ENCODE data around the gene SLC25A5. TPM values are rescaled to one million over a fixed set of nuclear protein-coding genes. Genes with fewer than 3 reads are reported as not detected.
"Not testable (repeated sequence)": the region's sequence is repeated elsewhere in the genome, so short reads cannot be mapped to it uniquely, and the experiment has no call there.

Gene SLC25A5
- 410 TPM for polyA plus RNA-seq (2013, experiment 1 of 2)
- 431 TPM for polyA plus RNA-seq (2013, experiment 2 of 2)

- Histone ChIP-seq H3K27ac (ENCODE audit: low read depth, low read length) (peak within 1 kb of the TSS; percentile 91), H3K9ac (ENCODE audit: low read depth, low read length) (peak within 1 kb of the TSS; percentile 90), H3K4me1 (ENCODE audit: insufficient read depth, low read length) (no peaks in the 10 kb centered on the region), H3K27me3 (ENCODE audit: insufficient read depth, low read length) (no peaks in the 10 kb centered on the region), H3K9me3 (ENCODE audit: insufficient read depth, low read depth, low read length) (no peaks in the 10 kb centered on the region), H3K4me3 (ENCODE audit: low read length) (peak within 1 kb of the TSS; percentile 94), H3K36me3 (ENCODE audit: insufficient read depth, low read length) (peaks cover 25% of the 10 kb centered on the region)
- 7% methylated on average over 46 of the region's 46 CpGs for WGBS
These were observed at the start of gene SLC25A5 for GRCh38 chrX:119467842-119468550. SLC25A5 (plus strand) TSS chrX:119468444; CDS start chrX:119468516, 72 bp downstream.

GRCh38 chrX:119419146-119419545, 49.1 kb upstream of the SLC25A5 start:
- no peak overlapping the region for H3K4me3 ChIP-seq (ENCODE audit: low read length)
- H3K4me1 ChIP-seq (ENCODE audit: insufficient read depth, low read length), result peaks cover 2% of the 10 kb centered on the region; the same call in 1 of the 2 replicates
- no peaks in the 10 kb centered on the region for H3K36me3 ChIP-seq (ENCODE audit: insufficient read depth, low read length)
- no peaks in the 10 kb centered on the region for H3K27me3 ChIP-seq (ENCODE audit: insufficient read depth, low read length)
- 95% methylated on average over 3 of the region's 4 CpGs for WGBS
- no peaks in the 10 kb centered on the region for H3K9me3 ChIP-seq (ENCODE audit: insufficient read depth, low read depth, low read length)
- H3K27ac ChIP-seq (ENCODE audit: low read depth, low read length), result no peak overlapping the region
- no peak overlapping the region for H3K9ac ChIP-seq (ENCODE audit: low read depth, low read length)

- WGBS, result 100% methylated on average over 1 of the region's 2 CpGs
- no peaks in the 10 kb centered on the region for H3K9me3 ChIP-seq (ENCODE audit: insufficient read depth, low read depth, low read length)
- no peaks in the 10 kb centered on the region for H3K36me3 ChIP-seq (ENCODE audit: insufficient read depth, low read length)
- no peak overlapping the region for H3K27ac ChIP-seq (ENCODE audit: low read depth, low read length)
- H3K4me3 ChIP-seq (ENCODE audit: low read length), result no peak overlapping the region
- H3K27me3 ChIP-seq (ENCODE audit: insufficient read depth, low read length), result no peaks in the 10 kb centered on the region
- no peak overlapping the region for H3K9ac ChIP-seq (ENCODE audit: low read depth, low read length)
- peaks cover 2% of the 10 kb centered on the region; the same call in 1 of the 2 replicates for H3K4me1 ChIP-seq (ENCODE audit: insufficient read depth, low read length)
These were observed 48.3 kb upstream of the SLC25A5 start for GRCh38 chrX:119419898-119420297.

GRCh38 chrX:119421016-119421705, 47.1 kb upstream of the SLC25A5 start:
- peaks cover 2% of the 10 kb centered on the region; the same call in 1 of the 2 replicates for H3K4me1 ChIP-seq (ENCODE audit: insufficient read depth, low read length)
- no peak overlapping the region for H3K4me3 ChIP-seq (ENCODE audit: low read length)
- WGBS, result 76% methylated on average over 5 of the region's 7 CpGs
- no peaks in the 10 kb centered on the region for H3K27me3 ChIP-seq (ENCODE audit: insufficient read depth, low read length)
- no peak overlapping the region for H3K27ac ChIP-seq (ENCODE audit: low read depth, low read length)
- H3K9me3 ChIP-seq (ENCODE audit: insufficient read depth, low read depth, low read length), result no peaks in the 10 kb centered on the region
- no peak overlapping the region for H3K9ac ChIP-seq (ENCODE audit: low read depth, low read length)
- no peaks in the 10 kb centered on the region for H3K36me3 ChIP-seq (ENCODE audit: insufficient read depth, low read length)

- Histone ChIP-seq H3K27ac (ENCODE audit: low read depth, low read length) (no peak overlapping the region), H3K4me3 (ENCODE audit: low read length) (no peak overlapping the region), H3K4me1 (ENCODE audit: insufficient read depth, low read length) (peaks cover 2% of the 10 kb centered on the region), H3K9me3 (ENCODE audit: insufficient read depth, low read depth, low read length) (no peaks in the 10 kb centered on the region), H3K36me3 (ENCODE audit: insufficient read depth, low read length) (no peaks in the 10 kb centered on the region), H3K9ac (ENCODE audit: low read depth, low read length) (no peak overlapping the region), H3K27me3 (ENCODE audit: insufficient read depth, low read length) (no peaks in the 10 kb centered on the region)
- 96% methylated on average over 13 of the region's 14 CpGs for WGBS
These were observed 44.6 kb upstream of the SLC25A5 start for GRCh38 chrX:119423631-119424030.

GRCh38 chrX:119424999-119425398, 43.2 kb upstream of the SLC25A5 start:
- WGBS, result 62% methylated on average over 6 of the region's 6 CpGs
- Histone ChIP-seq H3K36me3 (ENCODE audit: insufficient read depth, low read length) (no peaks in the 10 kb centered on the region), H3K4me1 (ENCODE audit: insufficient read depth, low read length) (peaks cover 2% of the 10 kb centered on the region), H3K9ac (ENCODE audit: low read depth, low read length) (no peak overlapping the region), H3K27me3 (ENCODE audit: insufficient read depth, low read length) (no peaks in the 10 kb centered on the region), H3K27ac (ENCODE audit: low read depth, low read length) (no peak overlapping the region), H3K9me3 (ENCODE audit: insufficient read depth, low read depth, low read length) (no peaks in the 10 kb centered on the region), H3K4me3 (ENCODE audit: low read length) (no peak overlapping the region)

GRCh38 chrX:119427024-119427794, 41.0 kb upstream of the SLC25A5 start:
- Histone ChIP-seq H3K9ac (ENCODE audit: low read depth, low read length) (no peak overlapping the region), H3K27me3 (ENCODE audit: insufficient read depth, low read length) (no peaks in the 10 kb centered on the region), H3K9me3 (ENCODE audit: insufficient read depth, low read depth, low read length) (no peaks in the 10 kb centered on the region), H3K27ac (ENCODE audit: low read depth, low read length) (no peak overlapping the region), H3K4me3 (ENCODE audit: low read length) (no peak overlapping the region), H3K4me1 (ENCODE audit: insufficient read depth, low read length) (no peaks in the 10 kb centered on the region; the same call in none of the 2 replicates), H3K36me3 (ENCODE audit: insufficient read depth, low read length) (no peaks in the 10 kb centered on the region)
- WGBS, result 86% methylated on average over 9 of the region's 9 CpGs

GRCh38 chrX:119427795-119428185, 40.5 kb upstream of the SLC25A5 start:
- WGBS, result 92% methylated on average over 4 of the region's 4 CpGs
- Histone ChIP-seq H3K9ac (ENCODE audit: low read depth, low read length) (no peak overlapping the region), H3K9me3 (ENCODE audit: insufficient read depth, low read depth, low read length) (no peaks in the 10 kb centered on the region), H3K27ac (ENCODE audit: low read depth, low read length) (no peak overlapping the region), H3K27me3 (ENCODE audit: insufficient read depth, low read length) (no peaks in the 10 kb centered on the region), H3K4me1 (ENCODE audit: insufficient read depth, low read length) (no peaks in the 10 kb centered on the region; the same call in none of the 2 replicates), H3K4me3 (ENCODE audit: low read length) (no peak overlapping the region), H3K36me3 (ENCODE audit: insufficient read depth, low read length) (no peaks in the 10 kb centered on the region)

- no peaks in the 10 kb centered on the region for H3K9me3 ChIP-seq (ENCODE audit: insufficient read depth, low read depth, low read length)
- no peaks in the 10 kb centered on the region; the same call in none of the 2 replicates for H3K4me1 ChIP-seq (ENCODE audit: insufficient read depth, low read length)
- no peak overlapping the region for H3K27ac ChIP-seq (ENCODE audit: low read depth, low read length)
- WGBS, result 89% methylated on average over 3 of the region's 4 CpGs
- H3K36me3 ChIP-seq (ENCODE audit: insufficient read depth, low read length), result no peaks in the 10 kb centered on the region
- H3K4me3 ChIP-seq (ENCODE audit: low read length), result no peak overlapping the region
- no peaks in the 10 kb centered on the region for H3K27me3 ChIP-seq (ENCODE audit: insufficient read depth, low read length)
- H3K9ac ChIP-seq (ENCODE audit: low read depth, low read length), result no peak overlapping the region
These were observed 38.8 kb upstream of the SLC25A5 start for GRCh38 chrX:119429471-119429870.

- not testable (repeated sequence) for H3K27ac ChIP-seq (ENCODE audit: low read depth, low read length); H3K27me3 ChIP-seq (ENCODE audit: insufficient read depth, low read length); H3K9ac ChIP-seq (ENCODE audit: low read depth, low read length); H3K9me3 ChIP-seq (ENCODE audit: insufficient read depth, low read depth, low read length); H3K4me1 ChIP-seq (ENCODE audit: insufficient read depth, low read length); H3K4me3 ChIP-seq (ENCODE audit: low read length); H3K36me3 ChIP-seq (ENCODE audit: insufficient read depth, low read length)
- 61% methylated on average over 7 of the region's 17 CpGs for WGBS
These were observed 26.9 kb upstream of the SLC25A5 start for GRCh38 chrX:119441295-119441694.

- Histone ChIP-seq H3K9ac (ENCODE audit: low read depth, low read length) (no peak overlapping the region), H3K36me3 (ENCODE audit: insufficient read depth, low read length) (no peaks in the 10 kb centered on the region), H3K27me3 (ENCODE audit: insufficient read depth, low read length) (no peaks in the 10 kb centered on the region), H3K27ac (ENCODE audit: low read depth, low read length) (no peak overlapping the region), H3K9me3 (ENCODE audit: insufficient read depth, low read depth, low read length) (no peaks in the 10 kb centered on the region), H3K4me3 (ENCODE audit: low read length) (no peak overlapping the region), H3K4me1 (ENCODE audit: insufficient read depth, low read length) (no peaks in the 10 kb centered on the region)
- 90% methylated on average over 1 of the region's 2 CpGs for WGBS
These were observed 26.0 kb upstream of the SLC25A5 start for GRCh38 chrX:119442286-119442685.

Measured in HUES64 (cell line).